GDM1 (cell line): ENCODE measurements around the gene SEC24D.
"Not testable (repeated sequence)": the region's sequence is repeated elsewhere in the genome, so short reads cannot be mapped to it uniquely, and the experiment has no call there.

Experiments used
- DNase-seq: peaks from one replicate; lab custom pipeline; 2025; lab: John Stamatoyannopoulos, UW

SEC24D gene

GRCh38 chr4:118810991-118811764 is 24.7 kb downstream of the SEC24D start:
- DNase-seq = no peak

- DNase-seq = no peak
Measured at GRCh38 chr4:118807659-118808058, 28.3 kb downstream of the SEC24D start.

- no peak for DNase-seq
Measured at GRCh38 chr4:118803253-118803652, 32.7 kb downstream of the SEC24D start.

GRCh38 chr4:118801895-118802575 is 33.9 kb downstream of the SEC24D start:
- no peak for DNase-seq

DNA sequence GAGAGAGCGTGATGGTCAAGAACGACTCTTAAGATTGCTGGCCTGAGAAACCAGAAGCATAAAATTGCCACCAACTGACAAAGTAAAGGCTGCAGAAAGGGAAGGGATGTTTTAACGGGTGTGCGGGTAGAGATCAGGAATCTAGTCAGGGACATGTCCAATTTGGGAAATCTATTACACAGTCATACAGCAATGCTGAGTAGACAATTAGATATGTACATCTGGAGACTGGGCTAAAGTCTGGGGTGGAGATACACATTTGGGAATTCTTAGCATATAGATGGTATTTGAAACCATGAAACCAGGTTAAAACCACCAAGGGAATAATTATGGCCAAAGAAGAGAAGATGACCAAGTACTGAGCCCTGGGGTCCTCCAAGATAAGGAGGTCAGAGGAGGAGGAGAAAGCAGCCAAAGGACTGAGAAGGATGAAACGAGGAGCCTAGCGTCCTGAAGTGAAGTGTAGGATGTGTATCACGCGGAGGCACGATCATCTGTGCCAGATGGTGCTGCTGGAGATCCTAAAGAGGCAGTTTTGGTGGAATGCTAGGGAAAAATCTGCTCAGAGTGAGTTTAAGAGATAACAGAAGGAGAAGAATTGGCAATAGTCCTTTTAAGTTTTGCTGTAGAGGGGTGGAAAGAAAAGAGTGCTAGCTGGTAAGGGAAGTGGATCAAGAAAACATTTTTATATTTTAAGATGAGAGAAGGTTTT is 36.5 kb downstream of the SEC24D start:
- DNase-seq = no peak

GRCh38 chr4:118798658-118799057 is 37.3 kb downstream of the SEC24D start:
- no peak for DNase-seq

DNA sequence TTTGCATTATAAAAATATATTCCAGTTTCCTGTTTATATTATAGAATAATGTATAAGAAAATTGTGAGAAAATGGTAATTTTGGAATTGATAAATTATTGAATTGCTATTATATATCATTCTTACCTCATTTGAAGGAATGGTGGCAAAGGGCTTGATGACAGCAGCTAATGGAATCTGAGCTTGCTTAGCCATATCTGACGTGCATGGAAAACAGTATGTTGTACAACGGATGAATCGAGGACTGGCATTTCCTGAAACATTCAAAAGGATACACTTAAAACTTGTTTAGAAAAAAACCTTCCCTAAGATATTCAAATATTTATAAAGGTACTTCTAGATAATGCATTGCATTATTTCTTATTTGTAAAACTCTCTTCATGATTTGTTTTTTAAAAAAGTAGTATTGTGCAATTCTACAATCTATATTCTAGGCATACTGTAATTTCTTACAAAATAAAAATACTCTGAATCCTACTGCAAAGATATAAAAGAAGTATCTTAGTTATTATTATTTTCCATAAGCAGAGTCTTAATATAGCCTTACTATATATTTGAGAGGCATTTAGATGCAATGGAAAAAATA is 38.3 kb downstream of the SEC24D start:
- no peak for DNase-seq

DNA sequence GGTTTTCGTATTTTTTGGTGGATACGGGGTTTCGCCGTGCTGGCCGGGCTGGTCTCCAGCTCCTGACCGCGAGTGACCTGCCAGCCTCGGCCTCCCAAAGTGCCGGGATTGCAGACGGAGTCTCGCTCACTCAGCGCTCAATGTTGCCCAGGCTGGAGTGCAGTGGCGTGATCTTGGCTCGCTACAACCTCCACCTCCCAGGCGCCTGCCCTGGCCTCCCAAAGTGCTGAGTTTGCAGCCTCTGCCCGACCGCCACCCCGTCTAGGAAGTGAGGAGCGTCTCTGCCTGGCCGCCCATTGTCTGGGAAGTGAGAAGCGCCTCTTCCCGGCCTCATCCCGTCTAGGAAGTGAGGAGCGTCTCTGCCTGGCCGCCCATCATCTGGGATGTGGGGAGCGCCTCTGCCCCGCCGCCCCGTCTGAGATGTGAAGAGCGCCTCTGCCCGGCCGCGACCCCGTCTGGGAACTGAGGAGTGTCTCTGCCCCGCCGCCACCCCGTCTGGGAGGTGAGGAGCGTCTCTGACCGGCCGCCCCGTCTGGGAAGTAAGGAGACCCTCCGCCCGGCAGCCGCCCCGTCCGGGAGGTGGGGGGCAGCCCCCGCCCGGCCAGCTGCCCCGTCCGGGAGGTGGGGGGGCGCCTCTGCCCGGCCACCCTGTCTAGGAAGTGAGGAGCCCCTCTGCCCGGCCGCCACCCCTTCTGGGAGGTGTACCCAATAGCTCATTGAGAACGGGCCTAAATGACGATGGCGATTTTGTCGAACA is 44.1 kb downstream of the SEC24D start:
- DNase-seq = not testable (repeated sequence)

GRCh38 chr4:118790544-118790943 is 45.4 kb downstream of the SEC24D start:
- DNase-seq = no peak

DNA sequence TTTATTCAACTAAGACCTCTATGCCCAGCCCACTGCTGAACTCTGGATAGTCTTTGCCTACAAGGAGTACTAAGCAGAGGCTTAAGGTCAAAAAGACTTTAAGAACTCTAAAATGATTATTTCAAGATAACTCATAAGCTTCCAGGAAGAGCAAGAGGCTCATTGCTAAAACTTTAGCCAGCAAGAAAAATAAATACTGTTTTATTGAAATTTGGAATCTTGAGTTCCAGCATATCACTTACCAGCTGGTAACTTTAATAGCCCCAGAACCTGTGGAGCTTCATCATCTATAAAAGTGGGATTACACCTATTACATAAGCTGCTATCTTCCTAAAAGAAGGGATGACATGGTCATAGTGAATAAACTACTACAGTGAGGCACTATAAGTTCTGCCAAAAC is 47.0 kb downstream of the SEC24D start:
- no peak for DNase-seq

DNA sequence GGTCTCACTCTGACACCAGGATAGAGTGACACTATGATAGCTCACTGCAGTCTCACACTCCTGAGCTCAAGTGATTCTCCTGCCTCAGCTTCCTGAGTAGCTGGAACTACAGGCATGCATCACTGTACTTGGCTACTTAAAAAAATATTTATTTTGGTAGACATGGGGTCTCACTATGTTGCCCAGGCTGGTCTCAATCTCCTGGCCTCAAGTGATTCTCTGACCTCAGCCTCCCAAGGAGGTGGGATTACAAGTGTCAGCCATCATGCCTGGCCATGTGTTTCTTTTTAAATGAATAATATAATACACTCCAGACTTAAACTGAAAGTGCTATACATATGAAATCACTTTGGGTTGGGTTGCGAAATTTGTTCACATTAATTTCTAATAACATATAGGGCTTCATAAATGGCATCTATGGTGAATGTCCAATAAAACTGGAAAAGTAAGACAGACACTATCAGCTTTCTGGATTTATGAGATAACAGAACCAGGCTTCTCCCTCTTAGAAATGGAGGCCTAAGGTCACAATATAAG is 48.0 kb downstream of the SEC24D start:
- DNase-seq = no peak

DNA sequence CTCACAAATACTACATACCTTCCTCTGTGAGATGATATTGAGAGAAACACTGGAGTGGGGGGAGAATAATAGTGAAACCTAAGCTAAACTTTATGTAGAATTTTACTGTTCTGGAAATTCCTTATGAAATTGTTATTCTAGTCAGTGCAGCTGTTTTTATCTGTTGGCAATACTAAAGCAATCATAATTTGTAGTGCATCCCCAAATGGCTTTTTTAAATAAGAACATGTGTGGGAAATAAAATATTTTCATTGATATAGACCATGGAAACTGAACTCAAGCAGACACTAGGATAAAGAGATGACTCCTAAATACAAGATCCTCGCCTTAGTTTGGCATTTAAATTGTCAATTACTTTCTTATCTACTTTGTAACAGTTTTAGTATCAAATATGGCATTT is 51.1 kb downstream of the SEC24D start:
- DNase-seq = no peak

- no peak for DNase-seq
Measured at GRCh38 chr4:118783887-118784286, 52.0 kb downstream of the SEC24D start.

GRCh38 chr4:118782886-118783285 is 53.0 kb downstream of the SEC24D start:
- DNase-seq = not testable (repeated sequence)

GRCh38 chr4:118777649-118778048 is 58.3 kb downstream of the SEC24D start:
- not testable (repeated sequence) for DNase-seq

DNA sequence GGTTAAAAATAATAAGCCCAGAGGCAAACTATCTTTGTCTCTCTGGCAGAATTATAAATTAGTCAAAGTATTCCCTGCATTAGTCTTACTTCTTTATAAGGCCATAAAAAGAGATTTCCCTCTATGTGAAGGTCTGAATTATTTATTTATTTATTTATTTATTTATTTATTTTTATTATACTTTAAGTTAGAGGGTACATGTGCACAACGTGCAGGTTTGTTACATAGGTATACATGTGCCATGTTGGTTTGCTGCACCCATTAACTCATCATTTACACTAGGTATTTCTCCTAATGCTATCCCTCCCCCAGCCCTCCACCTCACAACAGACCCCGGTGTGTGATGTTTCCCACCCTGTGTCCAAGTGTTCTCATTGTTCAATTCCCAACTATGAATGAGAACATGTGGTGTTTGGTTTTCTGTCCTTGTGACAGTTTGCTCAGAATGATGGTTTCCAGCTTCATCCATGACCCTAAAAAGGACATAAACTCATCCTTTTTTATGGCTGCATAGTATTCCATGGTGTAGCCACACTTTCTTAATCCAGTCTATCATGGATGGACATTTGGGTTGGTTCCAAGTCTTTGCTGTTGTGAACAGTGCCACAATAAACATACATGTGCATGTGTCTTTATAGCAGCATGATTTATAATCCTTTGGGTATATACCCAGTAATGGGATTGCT is 58.8 kb downstream of the SEC24D start:
- not testable (repeated sequence) for DNase-seq

GRCh38 chr4:118776157-118776954 is 59.6 kb downstream of the SEC24D start:
- DNase-seq = no peak

DNA sequence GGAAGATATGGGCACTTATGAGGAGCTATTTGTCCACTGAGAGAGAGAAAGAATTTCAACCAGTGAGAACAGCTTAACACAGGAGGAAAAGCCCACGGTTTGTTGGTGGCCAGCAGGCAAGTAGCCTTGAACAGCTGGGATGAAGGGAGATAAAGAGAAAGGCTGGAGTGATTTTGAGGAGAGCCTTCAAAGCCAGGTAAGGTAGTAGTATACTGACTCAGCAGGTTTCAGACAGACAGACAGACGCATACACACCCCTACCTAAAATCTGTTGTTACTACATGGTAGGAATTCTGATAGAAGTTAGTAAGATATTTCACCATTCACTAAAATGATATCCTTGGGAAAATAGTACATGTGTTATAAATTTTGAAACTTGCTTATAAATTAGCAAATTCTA is 60.5 kb downstream of the SEC24D start:
- DNase-seq = no peak

DNA sequence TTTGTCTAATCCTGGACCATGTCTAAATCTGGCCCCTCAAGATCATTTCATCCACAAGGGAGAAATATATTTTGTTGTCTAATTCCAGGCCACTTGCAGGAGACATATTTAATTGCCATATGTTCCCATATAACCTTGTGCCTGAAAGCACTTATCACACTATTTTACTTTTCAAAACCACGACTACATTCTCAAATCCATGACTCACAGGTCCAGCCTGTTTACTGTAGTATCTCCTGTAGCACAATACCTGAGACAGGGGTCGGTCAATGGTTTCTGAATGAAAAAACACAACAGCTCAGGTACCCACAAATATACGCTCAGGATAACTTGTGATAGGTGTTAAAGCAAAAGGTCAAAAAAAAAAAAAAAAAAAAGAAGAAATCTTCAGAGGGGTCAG is 60.9 kb downstream of the SEC24D start:
- no peak for DNase-seq

- DNase-seq = no peak
Measured at GRCh38 chr4:118774321-118774720, 61.6 kb downstream of the SEC24D start.
